GM12891 (cell line): ENCODE data around the gene INTS6. TPM values are rescaled to one million over a fixed set of nuclear protein-coding genes. Genes with fewer than 3 reads are reported as not detected.

Experiments
- DNase-seq: peaks from one replicate; pipeline ENCODE4 v3.0.0; 2011; ENCODE audit warnings: low spot score; ENCODE audit not compliant: insufficient read length
- FAIRE-seq: peaks from 2 replicates; lab custom pipeline; 2011; peaks lifted over from hg19 to GRCh38; lab: Jason Lieb, UNC
- PAX5 ChIP-seq: IDR thresholded peaks from 2 replicates; pipeline ENCODE4 v1.6.1; 2011; ENCODE audit warnings: low read length, moderate library complexity, mild to moderate bottlenecking; ENCODE audit not compliant: insufficient read depth, severe bottlenecking
- POLR2A ChIP-seq: IDR thresholded peaks from 2 replicates; pipeline ENCODE4 v1.6.1; 2011; ENCODE audit warnings: low read depth, low read length, control low read depth
- POLR2AphosphoS5 ChIP-seq: IDR thresholded peaks from 2 replicates; pipeline ENCODE4 v1.6.1; 2011; ENCODE audit warnings: low read depth, low read length, control low read depth
- POU2F2 ChIP-seq: IDR thresholded peaks from 2 replicates; pipeline ENCODE4 v1.6.1; 2011; ENCODE audit warnings: low read depth, mild to moderate bottlenecking, control low read depth, low read length, moderate library complexity
- SPI1 ChIP-seq: IDR thresholded peaks from 2 replicates; pipeline ENCODE4 v1.6.1; 2011; ENCODE audit warnings: low read depth, low read length, control low read depth
- TAF1 ChIP-seq: IDR thresholded peaks from 2 replicates; pipeline ENCODE4 v1.6.1; 2011; ENCODE audit warnings: low read depth, low read length, control low read depth
- polyA plus RNA-seq: library from polyadenylated mRNA; unstranded; fragments of >200 nt; gene quantifications from one replicate; pipeline ENCODE4 v1.2.1, GENCODE V29; 2012; ENCODE audit warnings: low read depth, missing spikeins, inconsistent platforms; ENCODE audit not compliant: missing spikeins

INTS6 gene
- 17.0 TPM for polyA plus RNA-seq

DNA sequence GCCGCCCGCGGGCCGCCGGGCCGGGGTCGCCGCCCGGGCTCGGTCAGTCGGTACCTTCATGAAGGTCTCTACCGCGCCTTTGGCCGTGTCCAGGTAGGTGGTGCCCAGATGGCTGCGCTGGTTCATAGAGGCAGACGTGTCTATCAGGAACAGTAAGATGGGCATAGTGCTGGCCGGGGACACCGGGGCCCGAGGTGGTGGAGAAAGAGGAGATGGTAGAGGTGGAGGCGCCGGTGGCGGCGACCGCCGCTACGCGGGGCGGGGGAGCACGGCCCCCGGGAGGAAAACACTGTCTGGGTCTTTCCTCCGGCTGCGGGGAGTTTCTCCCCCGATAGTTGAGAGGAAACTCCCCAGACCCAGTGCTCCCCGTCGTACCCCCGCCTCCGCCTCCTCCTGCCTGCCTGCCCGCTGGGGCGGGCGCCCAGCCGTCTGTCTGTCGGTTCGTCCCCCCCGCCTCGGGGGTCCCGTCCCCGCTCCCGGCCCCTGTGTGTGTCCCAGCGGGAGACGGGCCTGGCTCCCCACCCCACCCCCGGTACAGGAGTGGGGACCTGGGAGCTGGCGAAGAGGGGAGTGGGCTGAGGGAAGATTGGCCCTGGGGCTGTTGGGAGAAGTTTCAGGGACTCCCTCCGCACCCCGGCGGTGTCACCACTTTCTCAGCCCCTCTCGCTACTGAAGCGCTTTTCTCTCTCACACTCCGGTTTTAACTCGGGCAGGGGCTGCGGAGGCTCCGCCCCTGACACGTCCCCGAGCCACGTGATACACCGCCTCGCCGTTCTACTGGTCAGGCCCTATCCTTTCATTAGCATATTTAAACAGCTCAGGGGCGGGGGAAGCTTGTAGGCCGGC lies at the start of gene INTS6:
INTS6 (minus strand) TSS at position 676 of the 846 bp plus-strand sequence; CDS start at position 165, 511 bp downstream.
- TF ChIP-seq POLR2A, result peak; percentile 99
- TF ChIP-seq POU2F2, result peak; percentile 98
- TF ChIP-seq POLR2AphosphoS5, result peak; percentile 100
- peak; percentile 98 for TF ChIP-seq TAF1
- TF ChIP-seq SPI1, result no peak
- FAIRE-seq (no peak), DNase-seq (no peak)

DNA sequence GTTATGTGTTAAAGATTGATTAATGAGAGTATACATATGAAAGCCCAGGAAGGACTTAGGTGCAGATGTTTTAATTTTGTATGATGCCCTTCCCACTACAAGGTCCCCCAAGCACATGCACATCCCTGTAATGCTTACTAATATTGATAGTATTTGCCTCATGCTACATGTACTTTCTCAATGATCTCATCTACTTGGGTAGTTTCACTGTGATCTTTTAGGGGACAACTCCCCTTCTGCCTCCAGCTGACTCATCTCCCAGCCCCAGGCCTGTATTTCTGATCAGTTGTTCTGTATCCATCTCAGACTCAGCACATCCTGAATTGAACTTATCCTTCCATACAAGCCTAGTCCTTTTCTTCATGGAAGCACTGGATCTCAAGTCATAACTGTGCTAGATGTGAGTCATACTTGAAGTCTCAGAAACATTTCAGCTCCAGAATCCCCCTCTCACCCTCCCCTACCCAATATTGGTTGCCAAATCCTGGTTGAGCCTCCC lies 49.4 kb upstream of the INTS6 start:
- TF ChIP-seq POLR2A (no peak), TAF1 (no peak), PAX5 (no peak), SPI1 (0 out of 2 replicates have a peak, but pooled peaks have one; percentile 0), POU2F2 (no peak), POLR2AphosphoS5 (no peak)
- FAIRE-seq (peak; percentile 95), DNase-seq (peak; percentile 32)

DNA sequence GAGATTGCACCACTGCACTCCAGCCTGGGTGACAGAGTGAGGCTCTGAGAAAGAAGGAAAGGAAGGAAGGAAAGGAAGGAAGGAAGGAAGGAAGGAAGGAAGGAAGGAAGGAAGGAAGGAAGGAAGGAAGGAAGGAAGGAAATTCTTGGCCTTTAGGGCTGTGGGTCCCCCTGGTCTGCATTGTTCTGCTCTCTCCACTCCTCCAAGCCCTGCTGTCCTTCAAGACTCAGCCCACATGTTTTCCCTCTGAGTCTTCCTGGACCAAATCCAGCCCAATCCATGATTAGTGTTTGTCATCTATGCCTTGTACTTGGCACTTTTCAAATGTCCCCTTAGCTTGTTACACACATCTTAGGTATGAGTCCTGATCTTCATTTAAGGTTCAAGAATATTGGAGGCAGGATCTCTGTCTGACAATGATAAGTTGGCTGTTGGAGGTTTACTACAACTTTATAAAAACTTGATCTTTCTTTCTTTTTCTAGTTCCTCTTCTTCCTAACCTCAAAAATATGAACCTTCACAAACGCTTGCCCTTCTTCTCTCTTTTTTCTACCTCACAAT lies 48.8 kb upstream of the INTS6 start:
- DNase-seq (no peak), FAIRE-seq (no peak)
- no peak for TF ChIP-seq SPI1
- TF ChIP-seq TAF1, result no peak
- no peak for TF ChIP-seq POLR2AphosphoS5
- no peak for TF ChIP-seq POU2F2
- TF ChIP-seq PAX5, result no peak
- no peak for TF ChIP-seq POLR2A

GRCh38 chr13:51501096-51501495 lies 48.3 kb upstream of the INTS6 start:
- DNase-seq (no peak), FAIRE-seq (no peak)
- no peak for TF ChIP-seq POLR2A
- no peak for TF ChIP-seq POU2F2
- TF ChIP-seq TAF1, result no peak
- no peak for TF ChIP-seq SPI1
- TF ChIP-seq PAX5, result no peak
- no peak for TF ChIP-seq POLR2AphosphoS5

GRCh38 chr13:51500687-51501086 lies 47.9 kb upstream of the INTS6 start:
- no peak for DNase-seq
- TF ChIP-seq SPI1 (peak; percentile 21; the same call in 1 of the 2 replicates), POU2F2 (no peak)
- FAIRE-seq, result no peak

DNA sequence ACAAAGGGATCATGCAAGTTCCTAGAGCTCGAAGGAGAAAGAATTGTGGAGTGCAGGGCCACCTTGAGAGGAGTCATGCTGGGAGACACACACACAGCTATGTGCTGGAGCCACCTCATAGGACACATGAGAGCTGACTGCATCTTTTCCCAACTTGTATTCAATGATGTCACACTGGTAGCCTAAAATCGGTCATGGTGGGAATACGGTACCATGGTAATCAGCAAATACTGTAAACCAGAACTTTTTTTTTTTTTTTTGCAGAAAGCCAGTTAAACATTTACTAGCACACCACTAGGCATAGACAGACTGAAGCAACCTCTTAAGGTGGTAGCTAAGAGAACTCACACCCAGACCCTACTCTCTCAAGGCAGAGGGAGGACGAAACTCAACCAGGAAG lies 47.0 kb upstream of the INTS6 start:
- no peak for FAIRE-seq
- DNase-seq, result no peak
- no peak for TF ChIP-seq POLR2AphosphoS5
- TF ChIP-seq POLR2A, result no peak
- TF ChIP-seq TAF1, result no peak
- TF ChIP-seq SPI1, result no peak
- TF ChIP-seq POU2F2, result no peak
- no peak for TF ChIP-seq PAX5

- TF ChIP-seq TAF1 (no peak), POLR2AphosphoS5 (no peak), POLR2A (no peak), SPI1 (no peak), POU2F2 (no peak)
- FAIRE-seq, result no peak
- no peak for DNase-seq
These were observed 42.5 kb upstream of the INTS6 start for GRCh38 chr13:51495316-51495715.

DNA sequence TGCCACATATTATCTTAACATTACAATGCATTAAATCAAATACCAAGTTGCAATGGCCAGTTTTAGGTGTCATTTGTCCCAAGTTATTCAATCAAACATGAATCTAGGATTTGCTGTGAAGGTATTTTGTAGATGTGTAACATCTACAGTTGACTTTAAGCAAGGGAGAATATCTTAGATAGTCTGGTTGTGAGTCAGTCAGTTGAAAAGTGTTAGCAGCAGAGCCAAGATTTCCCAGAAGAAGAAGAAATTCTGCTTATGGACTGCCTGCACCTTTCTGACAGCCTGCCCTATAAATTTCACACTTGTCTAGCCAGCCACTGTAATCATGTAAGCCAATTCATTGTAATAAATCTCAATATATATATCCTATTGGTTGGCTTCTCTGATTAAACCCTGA lies 41.3 kb upstream of the INTS6 start:
- no peak for DNase-seq
- no peak for TF ChIP-seq SPI1
- no peak for TF ChIP-seq PAX5
- TF ChIP-seq TAF1, result no peak
- no peak for TF ChIP-seq POLR2AphosphoS5
- TF ChIP-seq POU2F2, result no peak
- TF ChIP-seq POLR2A, result no peak
- peak; percentile 66 for FAIRE-seq

DNA sequence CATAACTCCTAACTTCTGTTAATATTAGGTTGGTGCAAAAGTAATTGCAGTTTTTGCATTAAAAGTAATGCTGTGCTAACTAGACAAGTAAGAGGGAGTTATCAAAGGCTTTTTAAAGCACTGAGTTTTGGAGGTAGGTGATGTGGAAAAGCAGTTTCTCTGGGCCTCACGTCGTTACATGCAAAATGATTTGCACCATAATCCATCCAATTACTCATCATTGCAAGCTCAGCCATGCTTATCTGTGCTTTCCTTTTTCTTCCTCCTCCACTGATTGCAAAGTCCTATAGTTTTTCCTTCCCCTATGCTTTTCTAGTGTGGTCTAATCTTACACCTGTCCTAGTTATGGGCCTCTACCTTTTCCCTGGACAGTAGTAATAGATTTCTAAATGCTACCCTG lies 35.4 kb upstream of the INTS6 start:
- DNase-seq, result no peak
- no peak for FAIRE-seq
- no peak for TF ChIP-seq PAX5
- TF ChIP-seq TAF1, result no peak
- TF ChIP-seq POLR2A, result no peak
- TF ChIP-seq POLR2AphosphoS5, result no peak
- no peak for TF ChIP-seq POU2F2
- TF ChIP-seq SPI1, result no peak

GRCh38 chr13:51481656-51482055 lies 28.8 kb upstream of the INTS6 start:
- TF ChIP-seq POLR2AphosphoS5 (no peak), POU2F2 (no peak), PAX5 (no peak), POLR2A (no peak), SPI1 (no peak), TAF1 (no peak)
- DNase-seq, result no peak
- FAIRE-seq, result no peak
